H1 (cell line): ENCODE data around the gene CACNG1.

Source experiments
- CHD2 ChIP-seq: IDR thresholded peaks from 2 replicates; pipeline ENCODE4 v1.6.1; 2012; ENCODE audit warnings: low read length, improper control_type of control experiment
- CTCF ChIP-seq, 3 experiments: IDR thresholded peaks; 1 replicate in 2 of 3; 2 replicates in 1 of 3; pipeline versions ENCODE4 v1.5.1 to v1.6.1; 2011; ENCODE audit warnings: low read length in 3 of 3, mild to moderate bottlenecking in 3 of 3, inconsistent platforms in 2 of 3, low read depth in 1 of 3, moderate library complexity in 1 of 3; ENCODE audit not compliant: insufficient read depth in 1 of 3; ENCODE audit errors: control extremely low read depth in 1 of 3
- EP300 ChIP-seq, 2 experiments: IDR thresholded peaks; 1 replicate in 1 of 2; 2 replicates in 1 of 2; pipeline ENCODE4 v1.6.1; 2011 to 2012; ENCODE audit warnings: low read depth in 2 of 2, low read length in 2 of 2, mild to moderate bottlenecking in 2 of 2, borderline replicate concordance in 1 of 2, inconsistent platforms in 1 of 2, moderate library complexity in 1 of 2
- EZH2 ChIP-seq: fragments of 200-600 bp; sonication (generic); IDR thresholded peaks from 2 replicates; pipeline ENCODE4 v1.7.1; 2012; ENCODE audit warnings: low read depth, mild to moderate bottlenecking, moderate library complexity, low read length, inconsistent platforms; ENCODE audit not compliant: severe bottlenecking
- JUND ChIP-seq: IDR thresholded peaks from 2 replicates; pipeline ENCODE4 v1.6.1; 2011; ENCODE audit warnings: mild to moderate bottlenecking, improper control_type of control experiment, low read length
- POLR2A ChIP-seq, 2 experiments: IDR thresholded peaks; 1 replicate in 1 of 2; 2 replicates in 1 of 2; pipeline ENCODE4 v1.6.1; 2011; ENCODE audit warnings: low read depth in 2 of 2, low read length in 2 of 2, mild to moderate bottlenecking in 2 of 2; ENCODE audit errors: control extremely low read depth in 1 of 2
- SIRT6 ChIP-seq: IDR thresholded peaks from one replicate; pipeline ENCODE4 v1.7.1; 2012; ENCODE audit warnings: low read length, inconsistent platforms
- TEAD4 ChIP-seq: IDR thresholded peaks from 2 replicates; pipeline ENCODE4 v1.6.1; 2012; ENCODE audit warnings: low read depth, low read length, inconsistent platforms, mixed read lengths
- TF ChIP-seq, protein P1 (sequence below): IDR thresholded peaks from 2 replicates; pipeline ENCODE4 v1.6.1; 2011; ENCODE audit warnings: low read length, improper control_type of control experiment

DNA sequence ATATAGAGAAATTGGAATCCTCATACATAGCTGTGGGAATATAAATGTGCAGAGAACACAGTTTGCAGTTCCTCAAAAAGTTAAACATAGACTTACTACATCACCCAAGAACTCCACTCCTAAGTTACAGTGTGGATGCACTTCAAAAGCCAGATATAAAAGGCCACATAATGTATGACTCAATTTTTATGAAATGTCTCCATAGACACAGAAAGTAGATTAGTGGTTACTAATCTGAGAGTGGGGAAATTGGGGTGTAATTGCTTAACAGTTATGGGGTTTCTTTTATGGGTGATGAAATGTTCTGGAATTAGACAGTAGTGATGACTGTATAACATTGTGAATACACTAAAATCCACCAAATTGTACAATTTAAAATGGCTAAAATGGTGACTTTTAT, 60.9 kb downstream of the CACNG1 start:
- TF ChIP-seq CTCF (IDR thresholded peaks at IDR 0.05; ENCODE audit: control extremely low read depth in 1 of 3, insufficient read depth in 1 of 3, low read depth in 1 of 3, low read length in 3 of 3) = no peak
- TF ChIP-seq POLR2A (IDR thresholded peaks at IDR 0.05; ENCODE audit: control extremely low read depth in 1 of 2, low read depth in 2 of 2, low read length in 2 of 2) = no peak
- no peak for TF ChIP-seq EZH2
- TF ChIP-seq SIRT6 = no peak
- TF ChIP-seq EP300 (IDR thresholded peaks at IDR 0.05; ENCODE audit: borderline replicate concordance in 1 of 2, low read depth in 2 of 2, low read length in 2 of 2) = no peak
- no peak for TF ChIP-seq JUND
- TF ChIP-seq TEAD4 = no peak
- TF ChIP-seq, protein P1, sequence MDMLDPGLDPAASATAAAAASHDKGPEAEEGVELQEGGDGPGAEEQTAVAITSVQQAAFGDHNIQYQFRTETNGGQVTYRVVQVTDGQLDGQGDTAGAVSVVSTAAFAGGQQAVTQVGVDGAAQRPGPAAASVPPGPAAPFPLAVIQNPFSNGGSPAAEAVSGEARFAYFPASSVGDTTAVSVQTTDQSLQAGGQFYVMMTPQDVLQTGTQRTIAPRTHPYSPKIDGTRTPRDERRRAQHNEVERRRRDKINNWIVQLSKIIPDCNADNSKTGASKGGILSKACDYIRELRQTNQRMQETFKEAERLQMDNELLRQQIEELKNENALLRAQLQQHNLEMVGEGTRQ = no peak
- TF ChIP-seq CHD2 = no peak
